Mammary epithelial cell (primary cell): ENCODE measurements around the gene MICAL2.

Source experiments
- EZH2 ChIP-seq: IDR thresholded peaks from 2 replicates; pipeline ENCODE4 v1.6.1; 2012; ENCODE audit warnings: low read length, inconsistent platforms, borderline replicate concordance
- TF ChIP-seq, protein P1 (sequence below), 2 donors: IDR thresholded peaks in 1 of 2; conservative IDR thresholded peaks in 1 of 2; 2 replicates each; pipeline ENCODE4 v1.5.1; 2011 to 2012; ENCODE audit warnings: inconsistent platforms in 2 of 2, low read length in 2 of 2, mild to moderate bottlenecking in 2 of 2, control low read depth in 1 of 2, low read depth in 1 of 2; ENCODE audit not compliant: insufficient read depth in 1 of 2; ENCODE audit errors: extremely low read depth in 1 of 2

DNA sequence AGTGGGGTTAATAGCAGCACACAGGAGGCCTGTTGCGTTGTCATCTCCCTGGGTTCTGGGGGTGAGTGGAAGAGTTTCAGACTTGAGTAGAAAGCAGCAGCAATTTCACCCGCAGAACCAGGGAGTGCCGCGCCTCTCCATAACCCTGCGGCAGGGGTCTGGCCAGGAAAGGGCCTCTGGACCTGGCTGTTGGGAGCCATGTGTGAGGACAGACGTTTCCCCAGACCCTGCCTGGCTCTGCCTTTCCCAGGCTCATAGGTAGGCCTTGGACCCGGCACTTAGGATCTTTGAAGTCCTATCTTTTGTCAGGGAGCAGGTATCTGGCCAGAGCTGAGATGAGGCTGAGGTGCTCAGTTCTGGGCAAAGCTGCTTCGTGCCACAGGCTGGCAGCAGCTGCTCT, 160.4 kb downstream of the MICAL2 start:
- TF ChIP-seq, protein P1, sequence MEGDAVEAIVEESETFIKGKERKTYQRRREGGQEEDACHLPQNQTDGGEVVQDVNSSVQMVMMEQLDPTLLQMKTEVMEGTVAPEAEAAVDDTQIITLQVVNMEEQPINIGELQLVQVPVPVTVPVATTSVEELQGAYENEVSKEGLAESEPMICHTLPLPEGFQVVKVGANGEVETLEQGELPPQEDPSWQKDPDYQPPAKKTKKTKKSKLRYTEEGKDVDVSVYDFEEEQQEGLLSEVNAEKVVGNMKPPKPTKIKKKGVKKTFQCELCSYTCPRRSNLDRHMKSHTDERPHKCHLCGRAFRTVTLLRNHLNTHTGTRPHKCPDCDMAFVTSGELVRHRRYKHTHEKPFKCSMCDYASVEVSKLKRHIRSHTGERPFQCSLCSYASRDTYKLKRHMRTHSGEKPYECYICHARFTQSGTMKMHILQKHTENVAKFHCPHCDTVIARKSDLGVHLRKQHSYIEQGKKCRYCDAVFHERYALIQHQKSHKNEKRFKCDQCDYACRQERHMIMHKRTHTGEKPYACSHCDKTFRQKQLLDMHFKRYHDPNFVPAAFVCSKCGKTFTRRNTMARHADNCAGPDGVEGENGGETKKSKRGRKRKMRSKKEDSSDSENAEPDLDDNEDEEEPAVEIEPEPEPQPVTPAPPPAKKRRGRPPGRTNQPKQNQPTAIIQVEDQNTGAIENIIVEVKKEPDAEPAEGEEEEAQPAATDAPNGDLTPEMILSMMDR (conservative IDR thresholded peaks at IDR 0.05 in 1 of 2, IDR thresholded peaks at IDR 0.05 in 1 of 2; ENCODE audit: extremely low read depth in 1 of 2, insufficient read depth in 1 of 2, low read depth in 1 of 2, low read length in 2 of 2): no peak
- TF ChIP-seq EZH2: no peak
